Ascending aorta (tissue), 2 donors: ENCODE data around the gene DIP2C. TPM values are rescaled to one million over a fixed set of nuclear protein-coding genes. Genes with fewer than 3 reads are reported as not detected.
"Not testable (repeated sequence)": the region's sequence is repeated elsewhere in the genome, so short reads cannot be mapped to it uniquely, and the experiment has no call there.

Experiments
- DNase-seq, 2 donors: peaks; one replicate each; pipeline ENCODE4 v3.0.0-alpha.2; 2019; ENCODE audit warnings: low spot score in 2 of 2
- H3K27ac ChIP-seq, 2 donors: fragments of 200-600 bp; sonication (generic); one replicate each; pipeline ENCODE4 v1.5.1; 2016 to 2017; ENCODE audit warnings: mild to moderate bottlenecking in 1 of 2
- H3K27me3 ChIP-seq: fragments of 200-600 bp; sonication (generic); one replicate; pipeline ENCODE4 v1.5.1; 2017
- H3K36me3 ChIP-seq, 2 donors: fragments of 200-600 bp; sonication (generic); one replicate each; pipeline ENCODE4 v1.5.1; 2016
- H3K4me1 ChIP-seq, 2 donors: fragments of 200-600 bp; sonication (generic); one replicate each; pipeline ENCODE4 v1.5.1; 2016 to 2017; ENCODE audit warnings: mild to moderate bottlenecking in 1 of 2
- H3K4me3 ChIP-seq, 2 donors: fragments of 200-600 bp; sonication (generic); one replicate each; pipeline ENCODE4 v1.5.1; 2016 to 2017; ENCODE audit warnings: mild to moderate bottlenecking in 1 of 2
- H3K9me3 ChIP-seq, 2 donors: fragments of 200-600 bp; sonication (generic); one replicate each; pipeline ENCODE4 v1.5.1; 2016
- intact Hi-C: fragments of 100-400 bp; cut with DNase I; formaldehyde crosslinking; loops from one replicate; pipeline ENCODE4 v1.15.1; 2023
- total RNA-seq: library from RNA; depleted of rRNA; stranded (reverse); fragments of >200 nt; gene quantifications from one replicate; pipeline ENCODE4 v1.1.0, GENCODE V29; 2016
- TF ChIP-seq, protein P1 (sequence below), 3 experiments: fragments of 200-600 bp in 2 of 3; fragments of 450-650 bp in 1 of 3; sonication (generic) in 2 of 3; IDR thresholded peaks; one replicate each; pipeline ENCODE4 v1.5.1; 2016 to 2019; ENCODE audit warnings: antibody characterized with exemption in 3 of 3, mild to moderate bottlenecking in 1 of 3, moderate library complexity in 1 of 3

Gene DIP2C
- total RNA-seq, 1 donor from 2014 or later, result 14.7 TPM

- H3K27ac ChIP-seq, result no peak overlapping the region
Measured at GRCh38 chr10:533611-534010, 155.9 kb downstream of the DIP2C start.

GRCh38 chr10:533186-533585 lies 156.3 kb downstream of the DIP2C start:
- DNase-seq, result no peak
- no peaks in the 10 kb centered on the region for H3K36me3 ChIP-seq
- no peaks in the 10 kb centered on the region for H3K4me1 ChIP-seq
- H3K27ac ChIP-seq, result no peak overlapping the region
- H3K4me3 ChIP-seq, result no peak overlapping the region
- intact Hi-C loops, result no loop called here
- no peaks in the 10 kb centered on the region for H3K27me3 ChIP-seq
- no peaks in the 10 kb centered on the region for H3K9me3 ChIP-seq
- TF ChIP-seq, protein P1, sequence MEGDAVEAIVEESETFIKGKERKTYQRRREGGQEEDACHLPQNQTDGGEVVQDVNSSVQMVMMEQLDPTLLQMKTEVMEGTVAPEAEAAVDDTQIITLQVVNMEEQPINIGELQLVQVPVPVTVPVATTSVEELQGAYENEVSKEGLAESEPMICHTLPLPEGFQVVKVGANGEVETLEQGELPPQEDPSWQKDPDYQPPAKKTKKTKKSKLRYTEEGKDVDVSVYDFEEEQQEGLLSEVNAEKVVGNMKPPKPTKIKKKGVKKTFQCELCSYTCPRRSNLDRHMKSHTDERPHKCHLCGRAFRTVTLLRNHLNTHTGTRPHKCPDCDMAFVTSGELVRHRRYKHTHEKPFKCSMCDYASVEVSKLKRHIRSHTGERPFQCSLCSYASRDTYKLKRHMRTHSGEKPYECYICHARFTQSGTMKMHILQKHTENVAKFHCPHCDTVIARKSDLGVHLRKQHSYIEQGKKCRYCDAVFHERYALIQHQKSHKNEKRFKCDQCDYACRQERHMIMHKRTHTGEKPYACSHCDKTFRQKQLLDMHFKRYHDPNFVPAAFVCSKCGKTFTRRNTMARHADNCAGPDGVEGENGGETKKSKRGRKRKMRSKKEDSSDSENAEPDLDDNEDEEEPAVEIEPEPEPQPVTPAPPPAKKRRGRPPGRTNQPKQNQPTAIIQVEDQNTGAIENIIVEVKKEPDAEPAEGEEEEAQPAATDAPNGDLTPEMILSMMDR (IDR thresholded peaks at IDR 0.05), result no peak

More at GRCh38 chr10:533611-534010, 155.9 kb downstream of the DIP2C start:
- TF ChIP-seq, protein P1 (IDR thresholded peaks at IDR 0.05), result no peak
- no peak overlapping the region for H3K4me3 ChIP-seq
- no peaks in the 10 kb centered on the region for H3K27me3 ChIP-seq
- intact Hi-C loops, result no loop called here
- H3K9me3 ChIP-seq, result no peaks in the 10 kb centered on the region
- DNase-seq, result no peak
- no peaks in the 10 kb centered on the region for H3K4me1 ChIP-seq
- no peaks in the 10 kb centered on the region for H3K36me3 ChIP-seq

DNA sequence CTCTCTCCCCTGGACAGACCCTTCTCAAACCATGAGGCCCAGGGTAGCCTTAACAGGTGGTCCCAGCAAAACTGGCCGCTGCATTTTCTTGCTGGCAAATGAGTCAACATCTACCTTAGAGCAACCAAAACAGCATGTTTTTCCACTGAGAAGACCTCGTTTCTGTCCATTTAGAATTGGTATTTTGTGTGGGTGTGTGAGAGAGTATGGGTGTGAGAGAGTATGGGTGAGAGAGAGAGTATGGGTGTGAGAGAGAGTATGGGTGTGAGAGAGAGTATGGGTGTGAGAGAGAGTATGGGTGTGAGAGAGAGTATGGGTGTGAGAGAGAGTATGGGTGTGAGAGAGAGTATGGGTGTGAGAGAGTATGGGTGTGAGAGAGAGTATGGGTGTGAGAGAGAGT lies 157.1 kb downstream of the DIP2C start:
- H3K36me3 ChIP-seq, H3K4me3 ChIP-seq, H3K4me1 ChIP-seq, H3K9me3 ChIP-seq, intact Hi-C loops, DNase-seq, H3K27me3 ChIP-seq, H3K27ac ChIP-seq: not testable (repeated sequence)

GRCh38 chr10:531541-531940 lies 157.9 kb downstream of the DIP2C start:
- Histone ChIP-seq H3K4me3 (no peak overlapping the region), H3K27me3 (no peaks in the 10 kb centered on the region), H3K36me3 (no peaks in the 10 kb centered on the region), H3K9me3 (no peaks in the 10 kb centered on the region), H3K27ac (no peak overlapping the region), H3K4me1 (no peaks in the 10 kb centered on the region)
- intact Hi-C loops, result no loop called here
- TF ChIP-seq, protein P1 (IDR thresholded peaks at IDR 0.05), result no peak
- DNase-seq, result no peak

GRCh38 chr10:530717-531116 lies 158.8 kb downstream of the DIP2C start:
- no peak overlapping the region for H3K27ac ChIP-seq
- H3K4me1 ChIP-seq, result no peaks in the 10 kb centered on the region
- H3K27me3 ChIP-seq, result no peaks in the 10 kb centered on the region
- H3K36me3 ChIP-seq, result no peaks in the 10 kb centered on the region
- no peak for DNase-seq
- H3K9me3 ChIP-seq, result no peaks in the 10 kb centered on the region
- H3K4me3 ChIP-seq, result no peak overlapping the region
- TF ChIP-seq, protein P1 (IDR thresholded peaks at IDR 0.05), result no peak
- intact Hi-C loops, result no loop called here

DNA sequence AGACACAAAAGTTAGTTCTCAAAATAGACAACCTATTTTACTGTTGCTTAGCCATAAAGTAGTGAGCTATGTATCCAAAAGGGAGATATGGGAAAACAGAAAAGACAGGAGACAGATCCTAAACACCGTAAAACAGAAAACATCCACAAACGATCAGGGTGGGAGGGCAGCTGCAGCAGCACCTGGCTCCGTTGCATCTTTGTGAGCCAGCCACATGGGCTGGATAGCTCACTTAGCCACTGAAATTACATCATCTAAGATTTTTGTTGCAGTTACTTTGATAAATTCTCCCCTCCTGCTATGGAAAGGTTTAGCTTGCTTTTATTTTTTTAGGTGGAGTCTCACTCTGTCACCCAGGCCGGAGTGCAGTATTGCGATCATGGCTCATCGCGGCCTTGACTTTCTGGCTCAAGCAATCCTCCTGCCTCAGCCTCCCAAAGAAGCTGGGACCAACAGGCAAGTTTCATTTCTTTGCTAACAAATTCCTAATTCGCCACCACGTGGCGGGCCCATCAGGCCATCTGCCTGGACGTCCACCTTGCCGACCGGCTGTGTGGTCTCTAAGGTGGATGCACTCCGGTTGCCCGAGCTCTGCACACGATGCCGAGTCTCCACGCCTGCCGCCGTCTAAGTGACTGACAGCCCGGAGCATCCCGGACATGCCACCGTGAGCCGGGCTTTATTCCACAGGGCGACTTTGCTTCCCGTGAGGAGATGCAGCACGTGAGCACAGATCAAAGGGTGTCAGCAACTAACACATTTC lies 159.8 kb downstream of the DIP2C start:
- intact Hi-C loops, result no loop called here
- Histone ChIP-seq H3K36me3 (no peaks in the 10 kb centered on the region), H3K27me3 (no peaks in the 10 kb centered on the region), H3K9me3 (no peaks in the 10 kb centered on the region), H3K27ac (no peak overlapping the region), H3K4me1 (no peaks in the 10 kb centered on the region), H3K4me3 (no peak overlapping the region)
- DNase-seq, result peak in 1 of 2 donors; percentile 28
- TF ChIP-seq, protein P1 (IDR thresholded peaks at IDR 0.05), result no peak
